Glomerular endothelial cell (primary cell): ENCODE measurements around the gene CSNK1G2. TPM values are rescaled to one million over a fixed set of nuclear protein-coding genes. Genes with fewer than 3 reads are reported as not detected.
"Not testable (repeated sequence)": the region's sequence is repeated elsewhere in the genome, so short reads cannot be mapped to it uniquely, and the experiment has no call there.

ENCODE experiments used
- DNase-seq: peaks from one replicate; pipeline ENCODE4 v3.0.0-alpha.2; 2011; ENCODE audit warnings: low read depth, low spot score; ENCODE audit errors: extremely low read depth
- total RNA-seq: library from RNA; depleted of rRNA; stranded (reverse); fragments of >200 nt; gene quantifications from 2 replicates; pipeline ENCODE4 v1.2.3, GENCODE V29; 2015

Gene CSNK1G2
- total RNA-seq, 1 donor from 2014 or later: 102 TPM

GRCh38 chr19:1986357-1987162, 45.6 kb downstream of the CSNK1G2 start:
- DNase-seq: no peak

- DNase-seq: no peak
Observed at GRCh38 chr19:1987197-1988187, 46.5 kb downstream of the CSNK1G2 start.

- DNase-seq: not testable (repeated sequence)
Observed at GRCh38 chr19:1988464-1988863, 47.5 kb downstream of the CSNK1G2 start.

GRCh38 chr19:1989513-1990229, 48.7 kb downstream of the CSNK1G2 start:
- DNase-seq: no peak

- no peak for DNase-seq
Observed at GRCh38 chr19:1990230-1991017, 49.5 kb downstream of the CSNK1G2 start.

- DNase-seq: no peak
Observed at GRCh38 chr19:1991018-1991913, 50.3 kb downstream of the CSNK1G2 start.

- DNase-seq: no peak
Observed at GRCh38 chr19:1992759-1993260, 51.8 kb downstream of the CSNK1G2 start.

- DNase-seq: no peak
Observed at GRCh38 chr19:1997353-1998233, 56.6 kb downstream of the CSNK1G2 start.

- DNase-seq: no peak
Observed at GRCh38 chr19:1998712-1999708, 58.0 kb downstream of the CSNK1G2 start.

- no peak for DNase-seq
Observed at GRCh38 chr19:1999856-2000515, 59.0 kb downstream of the CSNK1G2 start.

- no peak for DNase-seq
Observed at GRCh38 chr19:2003874-2004273, 62.9 kb downstream of the CSNK1G2 start.

- no peak for DNase-seq
Observed at GRCh38 chr19:2010135-2010668, 69.2 kb downstream of the CSNK1G2 start.

GRCh38 chr19:2011169-2011568, 70.2 kb downstream of the CSNK1G2 start:
- no peak for DNase-seq

- DNase-seq: no peak
Observed at GRCh38 chr19:2012941-2013682, 72.1 kb downstream of the CSNK1G2 start.

GRCh38 chr19:2013683-2013961, 72.7 kb downstream of the CSNK1G2 start:
- DNase-seq: no peak
